ENCODE results near the gene NSA2. TPM values are rescaled to one million over a fixed set of nuclear protein-coding genes. Genes with fewer than 3 reads are reported as not detected.

Gene NSA2
- total RNA-seq, 1 donor from 2014 or later, result 173 TPM

DNA sequence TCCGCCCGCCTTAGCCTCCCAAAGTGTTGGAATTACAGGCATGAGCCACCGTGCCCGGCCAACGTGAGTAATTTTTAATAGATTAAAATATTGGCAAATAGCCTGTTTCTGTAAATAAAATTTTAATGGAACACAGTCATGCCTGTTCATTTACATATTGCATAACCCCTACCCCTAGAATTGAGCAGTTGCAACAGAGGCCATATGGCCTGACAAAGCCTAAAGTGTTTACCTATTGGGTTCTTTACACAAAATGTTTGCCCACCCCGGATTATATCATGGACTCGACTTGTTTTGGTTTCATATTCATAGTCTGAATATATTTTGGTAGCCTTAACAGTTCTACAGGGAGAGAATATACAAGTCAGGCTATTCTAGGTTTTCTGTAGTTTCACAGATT is 5.3 kb downstream of the NSA2 start:
- Histone ChIP-seq H3F3A (ENCODE audit: low read depth) (peaks cover 13% of the 10 kb centered on the region), H3K27ac (no peak overlapping the region), H4K20me1 (ENCODE audit: low read depth) (peaks cover 8% of the 10 kb centered on the region), H3K9ac (no peak overlapping the region), H3K4me2 (no peak overlapping the region), H3K4me1 (peaks cover 7% of the 10 kb centered on the region), H3K79me2 (ENCODE audit: low read depth) (peaks cover 15% of the 10 kb centered on the region), H3K9me3 (ENCODE audit: low read depth) (no peaks in the 10 kb centered on the region), H2AFZ (replicated peaks) (no peak overlapping the region), H3K36me3 (peaks cover 15% of the 10 kb centered on the region), H3K4me3 (no peak overlapping the region), H3K27me3 (no peaks in the 10 kb centered on the region)
- Mint-ChIP-seq H3K27me3 (ENCODE audit: insufficient read depth, low read depth) (peaks cover 2% of the 10 kb centered on the region), H3K9me3 (no peaks in the 10 kb centered on the region), H3K27ac (no peak overlapping the region), H3K4me1 (peaks cover 9% of the 10 kb centered on the region), H3K36me3 (peaks cover 10% of the 10 kb centered on the region), H3K4me3 (no peak overlapping the region)
- TF ChIP-seq EZH2 (IDR thresholded peaks at IDR 0.05) (no peak), EZH2phosphoT487 (IDR thresholded peaks at IDR 0.05) (no peak)
- TF ChIP-seq, protein P1, sequence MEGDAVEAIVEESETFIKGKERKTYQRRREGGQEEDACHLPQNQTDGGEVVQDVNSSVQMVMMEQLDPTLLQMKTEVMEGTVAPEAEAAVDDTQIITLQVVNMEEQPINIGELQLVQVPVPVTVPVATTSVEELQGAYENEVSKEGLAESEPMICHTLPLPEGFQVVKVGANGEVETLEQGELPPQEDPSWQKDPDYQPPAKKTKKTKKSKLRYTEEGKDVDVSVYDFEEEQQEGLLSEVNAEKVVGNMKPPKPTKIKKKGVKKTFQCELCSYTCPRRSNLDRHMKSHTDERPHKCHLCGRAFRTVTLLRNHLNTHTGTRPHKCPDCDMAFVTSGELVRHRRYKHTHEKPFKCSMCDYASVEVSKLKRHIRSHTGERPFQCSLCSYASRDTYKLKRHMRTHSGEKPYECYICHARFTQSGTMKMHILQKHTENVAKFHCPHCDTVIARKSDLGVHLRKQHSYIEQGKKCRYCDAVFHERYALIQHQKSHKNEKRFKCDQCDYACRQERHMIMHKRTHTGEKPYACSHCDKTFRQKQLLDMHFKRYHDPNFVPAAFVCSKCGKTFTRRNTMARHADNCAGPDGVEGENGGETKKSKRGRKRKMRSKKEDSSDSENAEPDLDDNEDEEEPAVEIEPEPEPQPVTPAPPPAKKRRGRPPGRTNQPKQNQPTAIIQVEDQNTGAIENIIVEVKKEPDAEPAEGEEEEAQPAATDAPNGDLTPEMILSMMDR (IDR thresholded peaks at IDR 0.05), result no peak
- DNase-seq (ENCODE audit: low spot score), result no peak

DNA sequence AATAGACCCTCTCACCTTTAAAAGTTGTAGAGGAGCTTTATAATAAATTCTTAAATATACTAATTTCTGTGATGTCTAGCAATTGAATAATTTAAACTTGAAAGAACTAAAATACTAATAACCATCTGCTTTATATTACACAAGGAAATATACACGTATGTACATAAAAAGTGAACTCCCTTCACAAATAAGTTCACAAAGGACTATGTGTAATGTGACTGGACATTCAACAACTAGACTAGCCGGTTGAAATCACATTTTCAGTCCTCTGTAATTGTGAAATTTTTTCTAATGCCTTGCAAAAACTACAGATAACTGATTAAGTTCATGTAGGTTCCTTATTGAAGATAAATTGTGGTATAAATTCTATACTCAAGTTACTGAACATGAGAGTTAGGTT is 11.6 kb downstream of the NSA2 start:
- TF ChIP-seq EZH2phosphoT487 (IDR thresholded peaks at IDR 0.05) (no peak), EZH2 (IDR thresholded peaks at IDR 0.05) (no peak)
- TF ChIP-seq, protein P1 (IDR thresholded peaks at IDR 0.05), result no peak
- Mint-ChIP-seq H3K27me3 (ENCODE audit: insufficient read depth, low read depth) (no peaks in the 10 kb centered on the region), H3K4me3 (no peak overlapping the region), H3K9me3 (no peaks in the 10 kb centered on the region), H3K36me3 (peaks cover 3% of the 10 kb centered on the region), H3K27ac (no peak overlapping the region), H3K4me1 (no peaks in the 10 kb centered on the region)
- Histone ChIP-seq H3K27me3 (no peaks in the 10 kb centered on the region), H3F3A (ENCODE audit: low read depth) (peaks cover 48% of the 10 kb centered on the region), H3K9me3 (ENCODE audit: low read depth) (no peaks in the 10 kb centered on the region), H4K20me1 (ENCODE audit: low read depth) (no peaks in the 10 kb centered on the region), H2AFZ (replicated peaks) (no peak overlapping the region), H3K4me3 (no peak overlapping the region), H3K4me1 (no peaks in the 10 kb centered on the region), H3K9ac (no peak overlapping the region), H3K79me2 (ENCODE audit: low read depth) (no peaks in the 10 kb centered on the region), H3K36me3 (peaks cover 23% of the 10 kb centered on the region), H3K27ac (no peak overlapping the region), H3K4me2 (no peak overlapping the region)
- no peak for DNase-seq (ENCODE audit: low spot score)

DNA sequence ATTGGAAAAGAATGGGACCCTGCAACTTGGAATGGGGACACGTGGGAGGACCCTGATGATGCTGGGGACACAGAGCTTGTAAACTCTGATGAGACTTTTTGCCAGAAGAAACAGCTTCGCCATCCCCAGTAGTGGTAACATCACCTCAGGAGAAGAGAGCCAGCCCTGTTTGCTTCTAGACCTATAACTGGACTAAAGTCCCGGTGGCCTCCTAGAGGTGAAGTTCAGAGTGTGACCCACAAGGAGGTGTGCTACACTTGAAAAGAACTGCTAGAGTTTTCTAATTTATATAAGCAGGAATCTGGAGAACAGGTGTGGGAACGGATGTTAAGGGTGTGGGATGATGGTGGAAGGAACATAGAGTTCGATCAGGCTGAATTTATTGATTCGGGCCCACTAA is 19.8 kb downstream of the NSA2 start:
- H2AFZ ChIP-seq (replicated peaks), result no peak overlapping the region
- H4K20me1 ChIP-seq (ENCODE audit: low read depth), result no peaks in the 10 kb centered on the region
- no peaks in the 10 kb centered on the region for H3K36me3 ChIP-seq
- H3K4me1 Mint-ChIP-seq, result no peaks in the 10 kb centered on the region
- TF ChIP-seq EZH2 (IDR thresholded peaks at IDR 0.05) (no peak), EZH2phosphoT487 (IDR thresholded peaks at IDR 0.05) (no peak)
- TF ChIP-seq, protein P1 (IDR thresholded peaks at IDR 0.05), result no peak
- no peaks in the 10 kb centered on the region for H3K79me2 ChIP-seq (ENCODE audit: low read depth)
- no peaks in the 10 kb centered on the region for H3K27me3 ChIP-seq
- H3K4me3 Mint-ChIP-seq, result no peak overlapping the region
- peaks cover 4% of the 10 kb centered on the region for H3F3A ChIP-seq (ENCODE audit: low read depth)
- peaks cover 7% of the 10 kb centered on the region for H3K9me3 Mint-ChIP-seq
- no peak overlapping the region for H3K27ac ChIP-seq
- H3K27ac Mint-ChIP-seq, result no peak overlapping the region
- no peak for DNase-seq (ENCODE audit: low spot score)
- peaks cover 50% of the 10 kb centered on the region for H3K36me3 Mint-ChIP-seq
- no peak overlapping the region for H3K4me2 ChIP-seq
- H3K9ac ChIP-seq, result no peak overlapping the region
- no peaks in the 10 kb centered on the region for H3K4me1 ChIP-seq
- no peaks in the 10 kb centered on the region for H3K27me3 Mint-ChIP-seq (ENCODE audit: insufficient read depth, low read depth)
- H3K4me3 ChIP-seq, result no peak overlapping the region
- H3K9me3 ChIP-seq (ENCODE audit: low read depth), result no peaks in the 10 kb centered on the region

Measured in neural progenitor cell (in vitro differentiated cells).